Measurements from ENCODE around the gene MEX3D.

- no peak for TF ChIP-seq CTCF (conservative IDR thresholded peaks at IDR 0.05; ENCODE audit: low read depth in 2 of 2)
- TF ChIP-seq POLR2AphosphoS5 (IDR thresholded peaks at IDR 0.05; ENCODE audit: low read depth), result no peak
- TF ChIP-seq EZH2 (IDR thresholded peaks at IDR 0.05; ENCODE audit: low read depth, unreplicated experiment), result no peak
- TF ChIP-seq EZH2phosphoT487 (IDR thresholded peaks at IDR 0.05; ENCODE audit: unreplicated experiment), result no peak
Measured at GRCh38 chr19:1524287-1524971, 43.7 kb downstream of the MEX3D start.
